ENCODE measurements around the gene EMD.

The EMD gene

DNA sequence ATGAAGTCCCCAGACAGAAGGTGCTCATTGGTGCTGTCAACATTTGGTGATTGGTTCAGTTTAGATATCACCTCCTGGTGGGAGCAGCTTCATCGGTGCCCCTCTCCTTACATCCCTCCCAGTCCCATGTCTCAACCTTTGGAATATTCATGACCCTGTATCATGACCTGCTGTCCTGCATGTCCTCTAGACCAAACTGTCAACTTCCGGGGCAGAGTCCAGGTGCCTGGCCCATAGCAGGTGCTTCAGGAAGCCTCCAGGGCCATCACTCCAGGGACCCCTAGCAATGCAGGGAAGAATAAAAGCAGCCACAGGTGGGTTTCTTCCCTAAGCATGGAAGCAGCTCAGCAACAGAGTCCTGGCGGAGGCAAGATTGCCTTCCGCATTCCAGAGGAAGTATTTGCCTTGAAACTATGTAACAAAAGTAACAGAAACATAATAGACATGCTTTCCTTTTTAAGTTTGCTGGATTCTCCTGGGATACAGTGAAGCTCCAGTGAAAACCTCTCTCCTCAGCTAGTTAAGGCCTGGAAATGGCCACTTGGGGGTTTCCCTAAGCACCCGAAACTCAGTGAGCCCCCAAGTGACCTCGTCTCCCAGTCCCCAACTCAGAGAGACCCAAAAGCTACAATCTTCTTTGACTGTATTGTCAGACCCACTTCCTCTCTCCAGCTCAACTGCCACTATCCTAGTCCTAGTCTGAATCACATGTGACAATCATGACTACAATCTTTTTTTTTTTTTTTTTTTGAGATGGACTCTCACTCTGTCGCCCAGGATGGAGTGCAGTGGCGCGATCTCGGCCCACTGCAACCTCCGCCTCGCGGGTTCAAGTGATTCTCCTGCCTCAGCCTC, 48.0 kb downstream of the EMD start:
- no peak for DNase-seq

DNA sequence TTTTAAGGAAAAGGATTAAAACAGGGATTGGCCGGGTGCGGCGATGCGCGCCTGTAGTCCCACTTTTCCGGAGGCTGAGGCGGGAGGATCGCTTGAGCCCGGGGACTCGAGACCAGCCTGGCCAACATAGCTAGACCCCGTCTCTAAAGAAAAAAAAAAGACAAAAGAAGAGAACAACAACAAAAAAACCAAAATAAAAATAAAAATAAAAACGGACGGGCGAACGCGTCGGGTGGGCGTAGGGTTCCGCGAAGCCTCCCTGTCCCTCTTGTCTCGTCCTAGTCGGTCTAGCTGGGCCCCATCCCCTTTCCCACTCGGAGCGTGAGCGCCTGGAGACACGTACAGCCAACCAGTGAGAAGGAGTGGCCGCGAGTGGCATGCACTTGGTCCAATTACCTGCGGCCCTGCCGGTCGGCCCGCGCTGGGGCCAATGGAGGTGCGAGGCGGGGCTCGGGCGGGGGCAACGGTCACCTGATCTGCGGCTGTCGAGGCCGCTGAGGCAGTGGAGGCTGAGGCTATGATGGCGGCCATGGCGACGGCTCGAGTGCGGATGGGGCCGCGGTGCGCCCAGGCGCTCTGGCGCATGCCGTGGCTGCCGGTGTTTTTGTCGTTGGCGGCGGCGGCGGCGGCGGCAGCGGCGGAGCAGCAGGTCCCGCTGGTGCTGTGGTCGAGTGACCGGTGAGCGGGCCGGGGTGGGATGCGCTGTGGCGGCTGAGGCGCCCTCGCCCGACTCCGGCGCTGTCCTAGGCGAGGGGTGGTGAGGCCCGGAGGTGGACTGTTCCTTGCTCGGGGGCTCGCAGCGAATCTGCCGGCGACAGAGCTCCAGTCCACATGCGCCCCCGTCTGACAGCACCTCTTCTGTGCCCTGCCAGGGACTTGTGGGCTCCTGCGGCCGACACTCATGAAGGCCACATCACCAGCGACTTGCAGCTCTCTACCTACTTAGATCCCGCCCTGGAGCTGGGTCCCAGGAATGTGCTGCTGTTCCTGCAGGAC, 49.4 kb downstream of the EMD start, which contains the start of gene ATP6AP1:
Gene ATP6AP1, plus strand, starts transcription at position 502 of the 996 bp plus-strand sequence. Its CDS starts 16 bp downstream, at position 518.
- DNase-seq, result peak; percentile 81 to 83

DNA sequence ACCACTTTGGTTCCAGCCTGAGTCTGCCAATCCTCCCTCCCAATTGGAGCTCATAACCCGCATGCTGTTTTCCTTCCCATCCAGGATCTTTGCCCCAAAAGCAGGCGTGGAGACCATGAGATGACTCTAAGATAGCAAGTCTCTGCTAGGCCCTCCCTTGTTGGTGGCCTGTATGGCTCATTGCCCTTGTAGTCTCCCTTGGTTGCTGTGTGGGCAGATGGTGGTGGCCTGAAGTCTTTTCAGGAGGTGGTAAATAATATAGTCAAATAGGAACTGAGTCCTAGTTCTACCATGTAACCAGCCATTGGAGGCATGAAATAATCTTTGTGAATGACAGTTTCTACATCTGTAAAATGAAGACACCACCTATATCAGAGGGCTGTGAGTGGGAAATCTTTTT, 50.6 kb downstream of the EMD start:
- DNase-seq, result no peak

DNA sequence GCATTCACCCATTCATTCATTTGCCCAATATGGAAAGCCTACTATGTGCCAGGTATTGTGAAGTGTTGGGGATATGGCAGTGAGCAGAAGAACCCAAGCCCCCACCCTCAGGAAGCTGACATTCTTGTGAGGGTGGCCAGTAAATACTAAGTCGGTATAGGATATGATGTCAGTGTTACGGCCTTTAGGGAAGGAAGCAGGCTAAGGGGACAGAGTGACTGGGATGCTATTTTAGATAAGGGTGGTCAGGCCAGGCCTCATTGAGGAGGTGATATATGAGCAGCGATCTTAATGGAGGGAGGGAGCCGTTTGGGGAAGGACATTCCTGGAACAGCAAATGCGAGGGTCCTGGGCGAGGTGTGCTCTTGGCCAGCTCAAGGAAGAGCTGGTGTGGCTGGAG, 51.4 kb downstream of the EMD start:
- DNase-seq, result no peak

DNA sequence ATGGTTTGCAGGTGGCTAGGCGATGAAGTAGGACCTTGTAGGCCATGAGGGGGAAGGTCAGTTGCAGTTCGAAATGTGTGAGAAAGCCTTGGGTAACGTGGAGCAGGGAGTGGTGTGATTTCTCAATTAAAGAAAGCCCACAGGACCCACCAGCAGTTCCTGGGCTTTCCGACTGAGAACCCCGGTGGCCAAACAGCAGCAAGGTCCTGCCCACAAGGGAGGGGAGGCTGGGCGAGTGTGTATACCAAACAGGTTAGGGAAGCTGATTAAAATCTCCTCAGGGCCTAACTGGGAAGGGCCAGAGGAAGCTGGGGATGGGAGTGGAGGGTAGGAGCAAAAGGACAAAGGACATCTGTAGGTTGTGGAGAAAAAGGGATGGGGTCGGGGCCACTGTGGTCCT, 51.8 kb downstream of the EMD start:
- no peak for DNase-seq
